ENCODE results near the gene GPS2.

The GPS2 gene

DNA sequence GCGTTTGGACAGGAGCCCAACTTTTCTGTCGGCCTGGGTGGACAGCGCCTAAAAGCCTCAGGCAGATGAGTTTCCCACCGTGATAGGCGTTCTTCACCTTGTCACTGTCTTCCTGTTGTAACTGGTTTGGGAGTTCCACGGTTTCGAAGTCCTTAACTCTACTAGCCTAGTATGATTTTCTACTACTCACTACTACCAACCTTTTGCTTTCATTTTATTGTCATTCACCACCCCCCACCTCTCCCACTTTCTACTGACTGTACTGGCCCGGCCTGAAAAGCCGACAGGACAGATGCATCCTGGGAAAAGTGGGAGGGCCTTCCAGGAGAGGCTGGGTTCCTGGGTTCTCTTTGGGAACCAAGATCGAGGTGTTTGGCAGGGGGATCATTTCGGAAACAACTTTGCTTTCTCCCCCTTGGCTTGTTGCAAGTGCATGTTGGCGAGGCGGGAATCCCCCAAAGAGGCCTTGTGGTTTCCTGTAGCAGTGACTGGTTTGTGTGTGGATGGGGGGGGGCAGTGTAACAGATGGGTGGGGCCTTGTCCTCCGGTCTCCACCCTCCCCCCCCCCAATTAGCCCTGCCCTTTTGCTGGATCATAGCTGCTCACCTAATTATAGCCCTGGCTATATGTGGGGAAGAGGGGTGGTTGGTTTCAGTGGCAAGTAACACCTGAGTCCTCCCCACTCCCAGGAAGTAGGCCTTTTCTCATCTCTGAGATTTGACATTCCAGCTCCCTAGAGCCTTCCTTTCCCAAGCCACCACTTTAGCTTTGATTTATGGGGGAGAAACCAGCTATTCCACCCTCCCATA is 6.3 kb downstream of the GPS2 start:
- TF ChIP-seq JUND (IDR thresholded peaks at IDR 0.05; ENCODE audit: low read depth): no peak
- in situ Hi-C loops (cut with HindIII; ENCODE audit: low pct_unique_long_range_greater_than_20kb, low sequenced_read_pairs): no loop called here
- peak; percentile 72 to 89 for DNase-seq (ENCODE audit: low read depth in 1 of 2, low spot score in 1 of 2)

DNA sequence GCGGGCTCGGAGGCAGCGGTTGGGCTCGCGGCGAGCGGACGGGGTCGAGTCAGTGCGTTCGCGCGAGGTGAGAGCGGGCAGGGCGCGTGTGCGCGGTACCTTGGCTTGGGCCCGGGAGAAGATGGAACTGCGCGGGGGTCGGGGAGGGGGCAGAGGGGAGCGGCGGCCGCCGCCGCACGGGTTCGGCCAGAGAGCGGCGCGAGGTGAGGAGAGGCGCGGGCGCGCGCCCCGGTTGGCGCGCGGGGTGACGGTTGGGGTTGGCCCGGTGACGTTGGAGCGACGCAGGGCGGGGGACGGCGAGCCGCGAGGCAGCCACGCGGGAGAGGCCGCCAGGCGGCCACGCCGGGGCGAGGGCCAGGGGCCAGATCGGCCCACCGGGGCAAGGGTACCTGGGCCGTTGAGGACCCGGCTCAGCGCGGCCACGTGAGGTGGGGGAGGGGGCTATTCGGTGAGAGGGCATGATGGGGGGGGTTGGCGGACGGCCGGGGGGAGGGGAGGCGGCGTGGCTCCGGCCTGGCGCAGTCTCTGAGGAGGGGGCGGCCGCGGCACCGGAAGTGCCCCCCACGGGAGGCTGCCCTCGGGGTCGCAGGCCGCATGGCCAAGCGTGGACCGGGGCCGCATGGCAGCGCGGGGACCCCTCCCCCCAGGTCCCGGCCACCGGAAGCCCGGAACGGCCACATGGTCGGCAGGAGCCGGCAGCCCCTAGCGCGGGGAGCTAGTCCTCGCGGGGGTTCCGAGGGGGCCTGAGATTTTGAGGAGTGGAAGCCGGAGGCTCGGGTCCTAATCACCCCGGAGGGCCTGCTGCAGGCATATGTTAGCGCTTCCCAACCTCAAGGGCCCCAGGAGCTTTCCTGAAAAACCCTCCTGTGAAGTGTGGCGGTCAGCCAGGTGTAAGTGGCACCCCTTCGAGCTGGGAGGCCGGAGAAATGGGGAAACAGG is 7.2 kb downstream of the GPS2 start:
- in situ Hi-C loops (cut with HindIII; ENCODE audit: low pct_unique_long_range_greater_than_20kb, low sequenced_read_pairs): no loop called here
- TF ChIP-seq JUND (IDR thresholded peaks at IDR 0.05; ENCODE audit: low read depth): no peak
- DNase-seq (ENCODE audit: low read depth in 1 of 2, low spot score in 1 of 2): peak in 1 of 2 experiments; percentile 40

- in situ Hi-C loops (cut with HindIII; ENCODE audit: low pct_unique_long_range_greater_than_20kb, low sequenced_read_pairs): no loop called here
- no peak for TF ChIP-seq JUND (IDR thresholded peaks at IDR 0.05; ENCODE audit: low read depth)
- DNase-seq (ENCODE audit: low read depth in 1 of 2, low spot score in 1 of 2): peak; percentile 94 to 99
These were observed 8.1 kb downstream of the GPS2 start, which contains the start of gene EIF5A for GRCh38 chr17:7306911-7307685. TSS of gene EIF5A (plus strand) at chr17:7307628. CDS start at chr17:7309636, 2,008 bp downstream.

DNA sequence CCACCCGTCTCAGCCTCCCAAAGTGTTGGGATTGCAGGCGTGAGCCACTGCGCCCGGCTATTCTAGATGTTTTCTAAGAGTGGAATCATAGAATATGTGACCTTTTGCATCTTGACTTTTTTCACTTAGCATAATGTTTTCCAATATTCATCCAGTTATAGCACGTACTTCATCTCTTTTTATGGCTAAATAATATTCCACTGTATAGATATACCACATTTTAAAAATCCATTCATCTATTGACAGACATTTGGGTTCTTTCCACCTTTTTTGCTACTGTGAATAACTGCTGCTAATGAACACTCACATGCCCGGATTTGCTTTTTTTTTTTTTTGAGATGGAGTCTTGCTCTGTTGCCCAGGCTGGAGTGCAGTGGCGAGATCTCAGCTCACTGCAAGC is 11.0 kb downstream of the GPS2 start:
- no peak for DNase-seq (ENCODE audit: low read depth in 1 of 2, low spot score in 1 of 2)
- in situ Hi-C loops (cut with HindIII; ENCODE audit: low pct_unique_long_range_greater_than_20kb, low sequenced_read_pairs): no loop called here
- no peak for TF ChIP-seq JUND (IDR thresholded peaks at IDR 0.05; ENCODE audit: low read depth)

GRCh38 chr17:7296189-7296861 is 18.8 kb downstream of the GPS2 start:
- peak; percentile 58 to 80 for DNase-seq (ENCODE audit: low read depth in 1 of 2, low spot score in 1 of 2)
- no peak for TF ChIP-seq JUND (IDR thresholded peaks at IDR 0.05; ENCODE audit: low read depth)
- in situ Hi-C loops (cut with HindIII; ENCODE audit: low pct_unique_long_range_greater_than_20kb, low sequenced_read_pairs): no loop called here

DNA sequence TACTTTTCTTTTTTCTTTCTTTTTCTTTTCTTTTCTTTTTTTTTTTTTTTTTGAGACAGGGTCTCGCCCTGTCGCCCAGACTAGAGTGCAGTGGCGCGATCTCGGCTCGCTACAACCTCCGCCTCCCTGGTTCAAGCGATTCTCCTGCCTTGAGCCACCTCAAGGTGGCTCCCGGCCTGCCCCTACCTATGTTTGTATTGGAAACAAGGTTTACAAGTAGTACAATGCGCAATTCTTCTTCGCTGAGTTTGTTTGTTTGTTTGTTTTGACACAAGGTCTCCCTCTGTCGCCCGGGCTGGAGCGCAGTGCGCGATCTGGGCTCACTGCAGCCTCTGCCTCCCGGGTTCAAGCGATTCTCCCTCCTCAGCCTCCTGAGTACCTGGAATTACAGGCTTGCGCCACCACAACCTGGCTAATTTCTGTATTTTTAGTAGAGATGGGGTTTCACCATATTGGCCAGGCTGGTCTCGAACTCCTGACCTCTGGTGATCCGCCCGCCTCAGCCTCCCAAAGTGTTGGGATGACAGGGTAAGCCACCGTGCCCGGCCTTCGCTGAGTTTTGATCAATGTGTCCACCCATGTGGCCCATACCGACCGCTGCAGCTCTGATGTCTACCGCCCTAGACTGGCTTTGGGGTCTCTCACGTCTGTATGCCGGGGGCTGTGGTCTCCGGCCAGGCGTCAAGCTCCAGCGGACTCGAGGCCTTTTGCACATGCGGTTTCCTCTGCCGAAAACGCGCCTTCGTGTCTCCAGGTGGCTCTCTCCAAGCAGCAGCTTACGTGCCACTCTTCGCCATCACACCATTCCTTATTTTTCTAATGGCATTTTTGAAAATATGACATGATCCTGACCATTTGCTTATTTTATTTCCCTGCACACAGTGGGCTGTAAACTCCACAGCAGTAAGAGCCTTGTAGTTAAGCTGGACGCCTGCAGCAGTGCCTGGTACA is 19.7 kb downstream of the GPS2 start:
- in situ Hi-C loops (cut with HindIII; ENCODE audit: low pct_unique_long_range_greater_than_20kb, low sequenced_read_pairs): no loop called here
- no peak for TF ChIP-seq JUND (IDR thresholded peaks at IDR 0.05; ENCODE audit: low read depth)
- DNase-seq (ENCODE audit: low read depth in 1 of 2, low spot score in 1 of 2): peak in 1 of 2 experiments; percentile 88

GRCh38 chr17:7294614-7295153 is 20.5 kb downstream of the GPS2 start, which contains the start of gene YBX2:
TSS of gene YBX2 (minus strand) at chr17:7294639. CDS start at chr17:7294500, 139 bp downstream.
- no peak for TF ChIP-seq JUND (IDR thresholded peaks at IDR 0.05; ENCODE audit: low read depth)
- in situ Hi-C loops (cut with HindIII; ENCODE audit: low pct_unique_long_range_greater_than_20kb, low sequenced_read_pairs): no loop called here
- DNase-seq (ENCODE audit: low read depth in 1 of 2, low spot score in 1 of 2): peak; percentile 91 to 94

- no peak for TF ChIP-seq JUND (IDR thresholded peaks at IDR 0.05; ENCODE audit: low read depth)
- DNase-seq (ENCODE audit: low read depth in 1 of 2, low spot score in 1 of 2): peak in 1 of 2 experiments; percentile 87
- in situ Hi-C loops (cut with HindIII; ENCODE audit: low pct_unique_long_range_greater_than_20kb, low sequenced_read_pairs): no loop called here
These were observed 21.1 kb downstream of the GPS2 start for GRCh38 chr17:7293816-7294613.

DNA sequence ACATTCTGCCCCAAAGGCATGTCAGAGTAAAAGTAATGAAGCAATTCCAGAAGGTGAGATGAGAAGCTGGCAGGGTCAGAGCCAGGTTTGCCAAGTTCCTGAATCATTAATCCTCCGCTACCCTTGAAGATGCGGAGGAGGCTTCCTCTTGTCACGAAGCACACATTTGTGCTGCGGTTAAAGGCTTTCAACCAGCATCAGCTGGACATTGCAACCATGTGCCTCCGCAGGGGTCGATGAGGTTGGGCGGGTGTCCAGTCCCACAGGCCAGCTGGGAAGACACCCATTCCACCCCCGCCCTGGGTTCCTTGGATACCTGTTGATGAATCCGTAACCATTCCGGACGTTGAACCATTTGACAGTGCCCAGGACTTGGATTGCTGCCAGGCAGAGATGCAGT is 22.0 kb downstream of the GPS2 start:
- in situ Hi-C loops (cut with HindIII; ENCODE audit: low pct_unique_long_range_greater_than_20kb, low sequenced_read_pairs): no loop called here
- TF ChIP-seq JUND (IDR thresholded peaks at IDR 0.05; ENCODE audit: low read depth): no peak
- DNase-seq (ENCODE audit: low read depth in 1 of 2, low spot score in 1 of 2): no peak

GRCh38 chr17:7292729-7293128 is 22.4 kb downstream of the GPS2 start:
- DNase-seq (ENCODE audit: low read depth in 1 of 2, low spot score in 1 of 2): no peak
- TF ChIP-seq JUND (IDR thresholded peaks at IDR 0.05; ENCODE audit: low read depth): no peak
- in situ Hi-C loops (cut with HindIII; ENCODE audit: low pct_unique_long_range_greater_than_20kb, low sequenced_read_pairs): no loop called here
